Smooth muscle cell (in vitro differentiated cells): ENCODE measurements around the gene NKD2. TPM values are rescaled to one million over a fixed set of nuclear protein-coding genes. Genes with fewer than 3 reads are reported as not detected.

Source experiments
- DNase-seq: peaks from one replicate; lab custom pipeline; 2025; ENCODE audit not compliant: unreplicated experiment; lab: John Stamatoyannopoulos, UW
- H2AFZ ChIP-seq: fragments of 200-600 bp; sonication (generic); 2 replicates; pipeline ENCODE4 v1.6.0; 2016; ENCODE audit warnings: antibody characterized with exemption, low read depth, mild to moderate bottlenecking
- H3F3A ChIP-seq: fragments of 200-600 bp; sonication (generic); 2 replicates; pipeline ENCODE4 v1.6.0; 2017; ENCODE audit warnings: antibody characterized with exemption, low read depth
- H3K27ac ChIP-seq: fragments of 200-600 bp; sonication (generic); 2 replicates; pipeline ENCODE4 v1.5.1; 2016; ENCODE audit warnings: low read depth, mild to moderate bottlenecking
- H3K27me3 ChIP-seq: fragments of 200-600 bp; sonication (generic); 2 replicates; pipeline ENCODE4 v1.6.1; 2016; ENCODE audit warnings: low read depth, mild to moderate bottlenecking
- H3K36me3 ChIP-seq: fragments of 200-600 bp; sonication (generic); 2 replicates; pipeline ENCODE4 v1.5.1; 2016; ENCODE audit warnings: low read depth
- H3K4me1 ChIP-seq: fragments of 200-600 bp; sonication (generic); 2 replicates; pipeline ENCODE4 v1.5.1; 2016; ENCODE audit warnings: low read depth
- H3K4me2 ChIP-seq: fragments of 200-600 bp; sonication (generic); 2 replicates; pipeline ENCODE4 v1.6.0; 2016; ENCODE audit warnings: mild to moderate bottlenecking
- H3K4me3 ChIP-seq: fragments of 200-600 bp; sonication (generic); 2 replicates; pipeline ENCODE4 v1.5.1; 2016; ENCODE audit warnings: mild to moderate bottlenecking
- H3K79me2 ChIP-seq: fragments of 200-600 bp; sonication (generic); 2 replicates; pipeline ENCODE4 v1.6.0; 2016; ENCODE audit warnings: low read depth, mild to moderate bottlenecking
- H3K9ac ChIP-seq: fragments of 200-600 bp; sonication (generic); 2 replicates; pipeline ENCODE4 v1.6.0; 2016; ENCODE audit warnings: low read depth
- H3K9me3 ChIP-seq: fragments of 200-600 bp; sonication (generic); replicated peaks from 2 replicates; pipeline ENCODE4 v1.5.1; 2016; ENCODE audit warnings: low read depth
- H4K20me1 ChIP-seq: fragments of 200-600 bp; sonication (generic); 2 replicates; pipeline ENCODE4 v1.6.0; 2016; ENCODE audit warnings: low read depth
- WGBS: methylation state at CpG from one replicate; pipeline ENCODE4 v1.1.7; 2016; ENCODE audit warnings: low lambda C conversion rate; 5-methylcytosine and 5-hydroxymethylcytosine counted together
- polyA plus RNA-seq: library from polyadenylated mRNA; unstranded; fragments of >200 nt; fragmentation: Nextera tagmentation; extraction: Ambion mirVana; gene quantifications from 2 replicates; pipeline ENCODE4 v1.2.1, GENCODE V29; 2016
- total RNA-seq: library from RNA; depleted of rRNA; stranded (reverse); fragments of >200 nt; gene quantifications from 2 replicates; pipeline ENCODE4 v1.2.3, GENCODE V29; 2014
- TF ChIP-seq, protein P1 (sequence below): fragments of 200-600 bp; sonication (generic); IDR thresholded peaks from 2 replicates; pipeline ENCODE4 v1.5.1; 2017; ENCODE audit warnings: borderline replicate concordance, mild to moderate bottlenecking, antibody characterized with exemption; ENCODE audit not compliant: insufficient read depth, poor library complexity, severe bottlenecking

Gene NKD2
- total and polyA plus RNA-seq, 2 experiments from 2014 or later, result 32.5 to 122 TPM

DNA sequence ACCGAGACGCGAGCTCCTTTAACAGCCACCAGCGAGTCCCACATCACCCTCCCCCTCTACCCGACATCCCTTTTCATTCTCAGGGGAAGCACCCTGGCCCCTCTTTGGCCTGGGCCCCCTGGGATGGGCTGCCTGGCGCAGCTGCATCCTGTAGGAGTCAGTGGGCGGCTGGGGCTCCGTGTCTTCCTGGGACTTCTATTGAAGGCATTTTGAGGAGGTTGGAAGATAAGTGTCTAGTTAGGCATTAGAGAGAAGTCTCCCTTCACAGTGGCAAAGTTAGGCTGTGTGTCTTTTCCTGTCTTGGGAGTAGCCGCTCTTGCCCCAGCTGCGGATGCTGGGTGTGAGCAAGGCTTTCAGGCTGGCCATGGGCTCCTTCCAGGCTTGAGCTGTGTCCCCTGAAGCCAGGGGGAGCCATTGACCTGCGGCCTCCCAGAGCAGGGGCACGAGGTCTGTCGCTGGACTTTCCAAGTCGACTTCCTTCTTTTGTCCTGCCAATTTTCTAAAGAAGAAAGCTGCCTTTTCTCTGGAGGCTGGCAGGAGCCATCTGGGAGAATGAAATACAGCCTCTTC, 18.6 kb upstream of the NKD2 start:
- DNase-seq, result no peak
- H3K27me3 ChIP-seq, result no peaks in the 10 kb centered on the region
- H3K4me3 ChIP-seq, result no peak overlapping the region
- H3K9ac ChIP-seq, result no peak overlapping the region
- no peaks in the 10 kb centered on the region for H3F3A ChIP-seq
- peak overlapping the region; percentile 35 for H3K4me2 ChIP-seq
- no peaks in the 10 kb centered on the region for H3K9me3 ChIP-seq
- H2AFZ ChIP-seq, result peak overlapping the region; percentile 71
- peaks cover 8% of the 10 kb centered on the region for H3K4me1 ChIP-seq
- TF ChIP-seq, protein P1, sequence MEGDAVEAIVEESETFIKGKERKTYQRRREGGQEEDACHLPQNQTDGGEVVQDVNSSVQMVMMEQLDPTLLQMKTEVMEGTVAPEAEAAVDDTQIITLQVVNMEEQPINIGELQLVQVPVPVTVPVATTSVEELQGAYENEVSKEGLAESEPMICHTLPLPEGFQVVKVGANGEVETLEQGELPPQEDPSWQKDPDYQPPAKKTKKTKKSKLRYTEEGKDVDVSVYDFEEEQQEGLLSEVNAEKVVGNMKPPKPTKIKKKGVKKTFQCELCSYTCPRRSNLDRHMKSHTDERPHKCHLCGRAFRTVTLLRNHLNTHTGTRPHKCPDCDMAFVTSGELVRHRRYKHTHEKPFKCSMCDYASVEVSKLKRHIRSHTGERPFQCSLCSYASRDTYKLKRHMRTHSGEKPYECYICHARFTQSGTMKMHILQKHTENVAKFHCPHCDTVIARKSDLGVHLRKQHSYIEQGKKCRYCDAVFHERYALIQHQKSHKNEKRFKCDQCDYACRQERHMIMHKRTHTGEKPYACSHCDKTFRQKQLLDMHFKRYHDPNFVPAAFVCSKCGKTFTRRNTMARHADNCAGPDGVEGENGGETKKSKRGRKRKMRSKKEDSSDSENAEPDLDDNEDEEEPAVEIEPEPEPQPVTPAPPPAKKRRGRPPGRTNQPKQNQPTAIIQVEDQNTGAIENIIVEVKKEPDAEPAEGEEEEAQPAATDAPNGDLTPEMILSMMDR, result no peak
- H3K27ac ChIP-seq, result no peak overlapping the region
- no peaks in the 10 kb centered on the region for H3K36me3 ChIP-seq
- H4K20me1 ChIP-seq, result no peaks in the 10 kb centered on the region
- no peaks in the 10 kb centered on the region for H3K79me2 ChIP-seq
- WGBS, result 57% methylated on average over 14 of the region's 14 CpGs

DNA sequence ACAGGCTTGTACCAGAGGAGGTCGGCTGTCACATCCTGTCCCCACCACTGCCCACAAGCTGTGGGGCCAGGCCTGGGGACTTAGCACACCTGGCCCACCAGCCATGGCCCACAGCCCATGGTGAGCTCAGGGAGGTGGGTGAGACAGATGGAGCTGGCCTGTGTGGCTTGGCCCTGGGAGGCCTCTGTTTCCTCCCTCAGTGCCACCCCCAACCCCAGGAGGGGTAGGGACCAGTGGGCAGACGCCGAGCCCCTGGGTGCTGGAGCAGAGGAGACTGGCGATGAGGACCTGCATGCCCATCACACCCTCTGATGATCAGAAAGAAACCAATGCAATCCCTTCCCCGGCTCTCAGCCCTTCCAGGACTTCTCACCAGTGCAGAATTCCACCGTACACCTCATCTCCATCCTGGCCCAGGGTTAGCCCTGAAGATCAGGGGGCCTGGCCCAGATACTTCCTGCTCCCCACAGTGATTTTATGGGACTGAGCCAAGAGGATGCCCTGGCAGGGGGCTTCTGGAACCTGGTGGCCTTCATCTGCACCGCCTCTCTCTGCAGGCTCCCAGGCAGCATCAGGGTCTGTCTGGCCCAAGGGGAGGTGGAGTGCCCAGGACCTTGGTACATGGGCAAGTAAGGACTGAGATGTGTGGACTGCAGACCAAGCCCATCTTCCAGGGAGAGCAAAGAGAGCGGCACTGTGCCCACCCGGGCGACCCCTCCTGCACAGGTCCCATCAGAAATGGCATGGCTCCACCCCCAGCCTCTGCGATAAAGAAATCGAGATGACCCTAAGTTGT, 16.9 kb upstream of the NKD2 start:
- Histone ChIP-seq H2AFZ (no peak overlapping the region), H3K36me3 (no peaks in the 10 kb centered on the region), H3K4me1 (peaks cover 8% of the 10 kb centered on the region), H3K4me3 (no peak overlapping the region), H3K9me3 (no peaks in the 10 kb centered on the region), H3K79me2 (no peaks in the 10 kb centered on the region), H3K27me3 (no peaks in the 10 kb centered on the region), H3K27ac (no peak overlapping the region), H3K9ac (no peak overlapping the region), H4K20me1 (no peaks in the 10 kb centered on the region), H3F3A (no peaks in the 10 kb centered on the region), H3K4me2 (no peak overlapping the region)
- no peak for DNase-seq
- TF ChIP-seq, protein P1, result no peak
- 99% methylated on average over 12 of the region's 12 CpGs for WGBS

DNA sequence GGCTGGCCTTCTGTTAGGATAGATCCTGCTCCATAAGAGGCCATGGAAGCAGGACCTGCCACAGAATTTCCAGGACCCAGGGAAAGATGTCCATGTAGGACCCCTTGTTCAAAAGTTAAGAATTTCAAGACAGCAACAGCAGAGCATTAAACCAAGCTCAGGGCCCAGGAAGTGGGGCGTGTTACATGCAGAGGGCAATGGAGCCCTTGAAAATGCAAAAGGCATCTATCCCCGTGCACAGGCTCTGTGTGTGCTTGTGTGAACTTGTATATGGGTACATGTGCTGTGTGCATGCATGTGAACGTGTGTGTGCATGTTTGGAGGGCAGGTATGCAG, 14.4 kb upstream of the NKD2 start:
- TF ChIP-seq, protein P1, result no peak
- Histone ChIP-seq H3K4me2 (no peak overlapping the region), H3F3A (peaks cover 5% of the 10 kb centered on the region), H3K36me3 (no peaks in the 10 kb centered on the region), H3K9ac (no peak overlapping the region), H3K4me1 (peaks cover 8% of the 10 kb centered on the region), H3K27me3 (no peaks in the 10 kb centered on the region), H3K9me3 (no peaks in the 10 kb centered on the region), H3K4me3 (no peak overlapping the region), H4K20me1 (no peaks in the 10 kb centered on the region), H3K79me2 (no peaks in the 10 kb centered on the region), H2AFZ (no peak overlapping the region), H3K27ac (no peak overlapping the region)
- no peak for DNase-seq
- WGBS, result 89% methylated on average over 3 of the region's 3 CpGs
